KMS-11 (cell line): ENCODE data around the gene CRIP1.

ENCODE experiments used
- H2AFZ ChIP-seq: fragments of 200-600 bp; sonication (generic); 2 replicates; pipeline ENCODE4 v1.6.1; 2016; ENCODE audit warnings: antibody characterized with exemption, mixed run types, low read depth
- H3K27ac ChIP-seq: fragments of 200-600 bp; sonication (generic); 2 replicates; pipeline ENCODE4 v1.6.1; 2016; ENCODE audit warnings: mild to moderate bottlenecking, mixed run types
- H3K27me3 ChIP-seq: fragments of 200-600 bp; sonication (generic); 2 replicates; pipeline ENCODE4 v1.6.1; 2017; ENCODE audit warnings: mild to moderate bottlenecking, low read depth, mixed run types, moderate library complexity; ENCODE audit not compliant: insufficient read depth
- H3K36me3 ChIP-seq: fragments of 200-600 bp; sonication (generic); 2 replicates; pipeline ENCODE4 v1.6.1; 2017; ENCODE audit warnings: mild to moderate bottlenecking, mixed run types; ENCODE audit not compliant: insufficient read depth
- H3K4me1 ChIP-seq: fragments of 200-600 bp; sonication (generic); 2 replicates; pipeline ENCODE4 v1.6.1; 2016; ENCODE audit warnings: mild to moderate bottlenecking, low read depth, mixed run types; ENCODE audit not compliant: poor library complexity, severe bottlenecking
- H3K4me2 ChIP-seq: fragments of 200-600 bp; sonication (generic); 2 replicates; pipeline ENCODE4 v1.7.0; 2016; ENCODE audit warnings: mild to moderate bottlenecking, mixed run types
- H3K4me3 ChIP-seq: fragments of 200-600 bp; sonication (generic); IDR thresholded peaks from 2 replicates; pipeline ENCODE4 v1.6.1; 2017; ENCODE audit warnings: low read depth, low read length, mixed read lengths; ENCODE audit not compliant: insufficient read depth
- H3K79me2 ChIP-seq: fragments of 200-600 bp; sonication (generic); 2 replicates; pipeline ENCODE4 v1.6.1; 2016; ENCODE audit warnings: low read depth, mixed run types; ENCODE audit not compliant: insufficient read depth
- H3K9ac ChIP-seq: fragments of 200-600 bp; sonication (generic); 2 replicates; pipeline ENCODE4 v1.6.1; 2016; ENCODE audit warnings: mild to moderate bottlenecking, mixed run types
- H4K20me1 ChIP-seq: fragments of 200-600 bp; sonication (generic); 2 replicates; pipeline ENCODE4 v1.6.1; 2016; ENCODE audit warnings: mild to moderate bottlenecking, mixed run types; ENCODE audit not compliant: insufficient read depth
- TF ChIP-seq, protein P1 (sequence below): fragments of 200-600 bp; sonication (generic); conservative IDR thresholded peaks from 2 replicates; pipeline ENCODE4 v1.6.1; 2017; ENCODE audit warnings: low read depth, mild to moderate bottlenecking, antibody characterized with exemption, low read length, moderate library complexity, mixed read lengths

The CRIP1 gene

GRCh38 chr14:105507247-105507646, 20.6 kb downstream of the CRIP1 start:
- no peak overlapping the region for H3K27ac ChIP-seq
- TF ChIP-seq, protein P1, sequence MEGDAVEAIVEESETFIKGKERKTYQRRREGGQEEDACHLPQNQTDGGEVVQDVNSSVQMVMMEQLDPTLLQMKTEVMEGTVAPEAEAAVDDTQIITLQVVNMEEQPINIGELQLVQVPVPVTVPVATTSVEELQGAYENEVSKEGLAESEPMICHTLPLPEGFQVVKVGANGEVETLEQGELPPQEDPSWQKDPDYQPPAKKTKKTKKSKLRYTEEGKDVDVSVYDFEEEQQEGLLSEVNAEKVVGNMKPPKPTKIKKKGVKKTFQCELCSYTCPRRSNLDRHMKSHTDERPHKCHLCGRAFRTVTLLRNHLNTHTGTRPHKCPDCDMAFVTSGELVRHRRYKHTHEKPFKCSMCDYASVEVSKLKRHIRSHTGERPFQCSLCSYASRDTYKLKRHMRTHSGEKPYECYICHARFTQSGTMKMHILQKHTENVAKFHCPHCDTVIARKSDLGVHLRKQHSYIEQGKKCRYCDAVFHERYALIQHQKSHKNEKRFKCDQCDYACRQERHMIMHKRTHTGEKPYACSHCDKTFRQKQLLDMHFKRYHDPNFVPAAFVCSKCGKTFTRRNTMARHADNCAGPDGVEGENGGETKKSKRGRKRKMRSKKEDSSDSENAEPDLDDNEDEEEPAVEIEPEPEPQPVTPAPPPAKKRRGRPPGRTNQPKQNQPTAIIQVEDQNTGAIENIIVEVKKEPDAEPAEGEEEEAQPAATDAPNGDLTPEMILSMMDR: no peak
- H4K20me1 ChIP-seq: no peaks in the 10 kb centered on the region
- no peaks in the 10 kb centered on the region for H3K79me2 ChIP-seq
- peaks cover 19% of the 10 kb centered on the region; the same call in 1 of the 2 replicates for H3K27me3 ChIP-seq
- no peaks in the 10 kb centered on the region for H3K36me3 ChIP-seq
- H3K9ac ChIP-seq: no peak overlapping the region
- H2AFZ ChIP-seq: no peak overlapping the region
- no peaks in the 10 kb centered on the region for H3K4me1 ChIP-seq
- no peak overlapping the region for H3K4me3 ChIP-seq
- H3K4me2 ChIP-seq: no peak overlapping the region

GRCh38 chr14:105508069-105508468, 21.4 kb downstream of the CRIP1 start:
- no peak overlapping the region for H3K4me2 ChIP-seq
- H3K9ac ChIP-seq: no peak overlapping the region
- TF ChIP-seq, protein P1: no peak
- no peaks in the 10 kb centered on the region for H3K36me3 ChIP-seq
- H3K4me1 ChIP-seq: no peaks in the 10 kb centered on the region
- no peaks in the 10 kb centered on the region for H3K79me2 ChIP-seq
- H4K20me1 ChIP-seq: no peaks in the 10 kb centered on the region
- H3K27ac ChIP-seq: no peak overlapping the region
- H3K27me3 ChIP-seq: peaks cover 19% of the 10 kb centered on the region; the same call in 1 of the 2 replicates
- H2AFZ ChIP-seq: no peak overlapping the region
- H3K4me3 ChIP-seq: no peak overlapping the region

DNA sequence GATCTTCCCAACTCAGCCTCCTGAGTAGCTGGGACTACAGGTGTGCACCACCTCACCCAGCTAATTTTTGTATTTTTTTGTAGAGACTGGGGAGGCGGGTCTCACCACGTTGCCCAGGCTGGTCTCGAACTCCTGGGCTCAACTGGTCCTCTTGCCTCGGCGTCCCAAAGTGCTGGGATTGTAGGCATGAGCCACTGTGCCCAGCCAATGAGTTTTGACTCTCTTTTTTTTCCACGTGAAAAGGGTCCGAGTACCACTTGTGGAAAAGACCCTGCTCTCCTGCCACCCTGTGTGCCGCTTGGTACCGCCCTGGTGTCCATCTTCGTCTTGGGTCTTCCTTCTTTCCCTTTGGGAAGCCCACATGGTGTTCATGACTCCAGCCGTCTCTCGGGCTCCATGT, 21.9 kb downstream of the CRIP1 start:
- Histone ChIP-seq H3K4me2 (no peak overlapping the region), H3K79me2 (no peaks in the 10 kb centered on the region), H3K4me1 (no peaks in the 10 kb centered on the region), H3K27me3 (peaks cover 19% of the 10 kb centered on the region; the same call in 1 of the 2 replicates), H3K9ac (no peak overlapping the region), H3K4me3 (no peak overlapping the region), H3K27ac (no peak overlapping the region), H4K20me1 (no peaks in the 10 kb centered on the region), H2AFZ (no peak overlapping the region), H3K36me3 (no peaks in the 10 kb centered on the region)
- TF ChIP-seq, protein P1: no peak

- H3K4me1 ChIP-seq: no peaks in the 10 kb centered on the region
- no peak overlapping the region for H3K4me3 ChIP-seq
- H3K4me2 ChIP-seq: no peak overlapping the region
- H3K36me3 ChIP-seq: no peaks in the 10 kb centered on the region
- H3K9ac ChIP-seq: no peak overlapping the region
- H2AFZ ChIP-seq: no peak overlapping the region
- H3K27me3 ChIP-seq: peaks cover 33% of the 10 kb centered on the region
- no peak overlapping the region for H3K27ac ChIP-seq
- H3K79me2 ChIP-seq: no peaks in the 10 kb centered on the region
- H4K20me1 ChIP-seq: no peaks in the 10 kb centered on the region
- TF ChIP-seq, protein P1: no peak
These were observed 30.4 kb downstream of the CRIP1 start for GRCh38 chr14:105517096-105517495.
